Renal pelvis (tissue), 4 donors: ENCODE data around the gene CEP112. TPM values are rescaled to one million over a fixed set of nuclear protein-coding genes. Genes with fewer than 3 reads are reported as not detected.

Experiments used
- DNase-seq: peaks from one replicate; pipeline ENCODE4 v3.0.0-alpha.2; 2013
- polyA plus RNA-seq, 3 donors: library from polyadenylated mRNA; unstranded; fragments of 120-200 nt; gene quantifications; one replicate each; pipeline ENCODE4 v1.2.1, GENCODE V29; 2013; ENCODE audit not compliant: insufficient read length in 3 of 3

CEP112 gene
- polyA plus RNA-seq, 3 donors: 11.9 to 16.1 (median 13.9) TPM

DNA sequence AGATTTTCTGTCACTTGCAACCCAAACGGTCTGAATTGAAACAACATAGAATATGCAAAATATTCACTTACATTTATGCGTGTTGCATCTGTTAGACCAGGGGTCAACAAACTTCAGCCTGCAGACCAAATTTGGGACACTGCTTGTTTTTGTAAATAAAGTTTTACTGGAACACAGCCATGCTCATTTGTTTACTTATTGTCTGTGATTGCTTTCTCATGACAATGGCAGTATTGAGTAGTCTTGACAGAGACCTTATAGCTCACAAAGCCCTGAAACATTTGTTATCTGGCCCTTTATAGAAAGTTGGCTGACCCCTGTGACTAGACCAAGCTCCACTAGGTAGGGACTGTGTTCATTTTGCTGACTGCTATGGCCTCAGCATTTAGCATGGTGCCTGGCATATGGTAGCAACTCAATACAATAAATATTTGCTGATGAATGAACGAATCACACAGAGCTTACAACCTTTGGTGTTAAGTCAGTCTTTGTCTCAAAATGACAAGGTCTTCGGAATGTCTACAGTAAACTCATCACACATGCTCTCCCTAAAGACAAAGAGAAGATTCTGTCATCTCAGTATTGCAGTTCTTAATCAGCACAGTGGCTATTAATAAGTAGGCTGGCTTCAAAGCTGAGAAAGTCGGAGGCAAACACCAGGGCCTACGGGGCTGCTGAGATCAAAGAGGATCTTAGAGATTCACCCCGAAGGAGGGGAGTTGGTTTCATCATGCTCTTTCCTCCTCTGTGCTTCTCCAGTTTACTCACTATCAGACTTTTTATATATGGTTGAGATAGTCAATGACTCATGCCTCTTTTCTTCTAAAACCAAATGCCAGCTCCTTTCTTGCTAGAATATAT is 535.3 kb downstream of the CEP112 start:
- no peak for DNase-seq

DNA sequence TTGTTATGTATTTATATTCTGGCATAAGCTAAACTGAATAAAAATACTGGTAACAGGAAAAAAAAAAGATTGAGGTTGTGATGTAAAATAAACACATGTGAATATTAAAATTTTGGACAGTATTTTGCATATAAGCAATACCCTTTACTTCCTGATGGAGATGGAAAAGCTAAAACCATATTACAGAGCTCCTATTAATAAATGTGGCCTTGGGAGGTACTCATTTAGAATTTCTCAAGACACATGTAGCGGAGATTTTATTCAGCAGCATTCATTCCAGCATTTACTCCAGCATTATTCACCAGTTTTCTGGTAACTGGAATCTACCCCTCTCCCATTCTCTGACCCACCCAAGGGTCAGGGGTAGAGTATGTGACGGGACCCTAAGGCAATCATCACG is 536.2 kb downstream of the CEP112 start:
- no peak for DNase-seq

DNA sequence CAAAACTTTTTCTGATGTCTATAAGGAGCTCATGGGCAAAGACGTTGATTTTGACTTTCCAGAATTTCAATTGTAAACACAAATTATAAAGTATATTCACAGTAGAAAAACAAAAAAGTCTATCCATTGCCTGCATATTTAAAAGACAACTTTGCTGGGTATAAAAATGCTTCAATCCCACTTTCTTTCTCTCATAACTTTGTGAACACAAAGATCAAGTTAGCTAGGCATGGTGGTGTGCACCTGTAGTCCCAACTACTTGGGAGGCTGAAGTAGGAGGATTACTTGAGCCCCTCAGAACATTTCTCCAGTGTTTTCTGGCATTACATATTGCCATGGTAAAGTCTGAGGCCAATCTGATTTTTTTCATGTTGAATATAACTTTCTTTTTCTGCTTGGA is 547.4 kb downstream of the CEP112 start:
- DNase-seq: no peak

DNA sequence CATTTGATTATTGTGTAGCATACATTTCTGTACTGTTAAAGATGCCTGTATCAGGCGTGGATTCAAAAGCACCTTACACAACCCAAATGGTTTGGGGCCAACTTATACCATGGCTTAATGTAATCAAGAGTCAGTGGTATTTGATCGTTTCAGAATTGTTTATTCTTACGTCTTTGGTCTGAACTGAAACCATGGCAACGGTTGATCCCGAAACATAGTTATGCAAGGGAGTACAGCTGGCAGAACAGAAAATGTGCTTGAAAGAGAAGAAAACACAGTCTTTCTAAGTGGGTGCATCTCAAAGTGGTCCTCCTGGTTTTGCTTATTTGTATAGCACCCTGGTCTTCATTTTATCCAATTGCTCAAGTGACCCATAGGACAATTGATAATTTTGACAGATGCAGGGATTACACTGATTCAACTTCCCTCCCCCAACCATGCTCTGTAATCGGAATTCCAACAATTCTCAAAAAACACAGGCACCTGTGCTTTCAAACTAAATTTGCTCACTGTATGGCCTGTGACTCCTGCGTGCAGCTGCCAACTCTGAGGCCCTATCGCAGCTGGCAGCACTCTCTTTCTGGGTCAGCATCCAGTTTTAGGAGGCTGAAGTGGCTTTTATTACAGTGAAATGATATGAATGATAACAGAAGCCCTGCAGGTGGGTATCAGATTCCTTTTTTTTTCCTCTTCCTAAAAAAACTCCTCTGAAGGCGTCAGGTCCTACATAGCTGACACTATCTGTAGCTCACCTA is 553.5 kb downstream of the CEP112 start:
- peak; percentile 34 for DNase-seq

DNA sequence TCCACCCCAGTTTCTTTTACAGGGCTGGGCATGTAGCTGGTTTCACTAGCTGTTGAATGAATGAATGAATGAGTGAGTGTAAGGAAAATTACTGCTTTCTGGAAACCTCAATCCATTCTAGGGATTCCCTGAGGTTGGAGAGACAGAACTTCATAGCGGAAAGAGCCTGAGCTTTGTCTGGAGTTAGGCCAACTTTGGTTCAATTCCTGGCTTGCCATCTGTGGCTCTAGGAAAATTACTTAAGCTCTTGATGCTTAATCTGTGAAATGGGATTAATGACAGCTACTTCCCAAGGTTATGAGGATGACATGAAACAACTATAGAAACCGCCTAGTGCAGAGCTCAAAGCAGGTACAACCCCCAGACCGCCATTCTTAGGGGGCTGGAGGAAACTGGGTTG is 554.1 kb downstream of the CEP112 start:
- DNase-seq: no peak

DNA sequence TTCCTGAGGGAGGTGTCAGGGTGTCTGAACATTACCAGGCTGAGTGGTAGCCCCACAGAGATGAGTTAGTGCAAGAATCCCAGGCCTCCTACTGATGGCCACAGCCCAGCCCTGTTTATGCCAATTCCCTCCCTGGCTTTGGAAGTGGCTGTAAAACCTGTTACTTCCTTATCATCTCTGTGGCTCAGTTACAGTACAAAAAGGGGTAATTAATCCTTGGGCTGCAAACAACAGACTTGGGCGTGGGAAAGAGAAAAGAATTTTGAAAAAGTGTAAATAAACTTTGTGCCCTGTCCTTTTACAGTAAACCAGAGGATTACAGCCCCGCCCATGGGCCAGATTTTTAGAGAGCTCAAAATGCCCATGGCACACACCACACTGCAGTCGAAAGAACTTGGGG is 557.4 kb downstream of the CEP112 start:
- DNase-seq: no peak

DNA sequence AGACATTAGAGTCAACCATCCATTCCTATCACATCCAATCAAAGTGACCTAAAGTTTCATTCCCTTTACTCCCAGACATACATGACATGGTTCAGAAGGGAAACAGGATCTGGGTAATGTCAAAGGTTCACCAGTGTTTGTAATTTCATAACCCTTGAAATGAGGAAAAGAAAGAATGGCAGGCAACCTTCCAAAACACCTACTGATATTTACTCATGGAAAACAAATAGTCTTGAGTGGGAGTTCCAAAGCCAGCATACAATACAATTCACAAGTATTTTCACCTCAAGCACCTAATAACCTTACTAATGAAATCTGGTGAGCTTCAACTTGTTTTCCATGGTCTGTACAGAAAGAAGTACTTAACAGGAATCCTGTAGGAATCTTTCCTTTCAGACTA is 557.9 kb downstream of the CEP112 start:
- DNase-seq: no peak

DNA sequence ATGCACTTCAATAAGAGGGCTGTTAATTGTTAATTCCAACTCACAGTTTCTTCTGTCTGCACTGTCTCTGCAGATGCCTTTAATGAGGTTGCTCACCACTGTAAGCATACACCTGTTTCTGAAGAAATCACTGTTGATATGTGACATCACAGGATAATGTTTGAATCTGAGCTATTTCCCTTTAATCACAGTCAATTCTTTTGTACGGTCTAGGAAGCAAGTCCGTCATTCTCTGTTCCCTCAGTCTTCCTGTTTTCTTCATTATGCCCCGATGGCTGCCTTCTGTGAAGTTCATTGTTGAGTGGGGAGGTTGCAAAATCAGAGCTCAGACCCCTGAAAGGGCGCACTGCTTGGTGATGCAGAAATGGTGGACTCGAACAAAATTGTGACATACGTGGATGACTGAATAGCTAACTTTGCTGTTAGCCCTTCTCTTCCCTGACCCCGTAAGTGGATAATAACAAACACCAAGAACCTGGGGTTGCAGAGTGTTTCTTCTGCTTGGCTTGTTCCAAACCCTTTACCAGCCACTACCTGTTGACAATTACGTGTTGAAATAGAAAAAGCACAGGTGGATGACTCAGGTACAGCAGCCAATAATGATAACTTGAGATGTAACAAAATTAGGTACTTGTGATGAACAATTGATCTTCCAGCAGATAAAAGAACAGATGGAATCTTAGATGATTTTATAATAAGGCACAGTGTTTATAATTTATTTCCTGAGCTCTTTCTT is 558.6 kb downstream of the CEP112 start:
- no peak for DNase-seq

DNA sequence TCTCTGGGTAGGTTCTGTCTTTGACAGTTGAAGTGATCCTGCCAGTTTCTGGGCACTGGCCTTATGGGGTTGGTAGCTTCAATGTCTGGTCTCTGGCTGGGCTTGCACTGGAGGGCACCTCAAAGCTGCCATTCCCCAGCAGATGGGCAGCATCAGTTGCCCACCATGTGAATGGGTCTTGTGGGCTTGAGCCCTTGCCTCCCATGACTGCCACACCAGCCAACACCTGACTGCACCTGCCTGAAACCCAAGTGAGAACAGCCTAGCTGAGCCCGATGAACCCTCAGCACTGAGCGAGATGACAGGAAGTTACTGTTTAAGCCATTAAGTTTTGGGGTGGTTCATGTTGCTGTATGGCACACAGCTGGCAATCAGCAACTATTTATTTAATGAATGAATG is 561.4 kb downstream of the CEP112 start:
- DNase-seq: no peak

DNA sequence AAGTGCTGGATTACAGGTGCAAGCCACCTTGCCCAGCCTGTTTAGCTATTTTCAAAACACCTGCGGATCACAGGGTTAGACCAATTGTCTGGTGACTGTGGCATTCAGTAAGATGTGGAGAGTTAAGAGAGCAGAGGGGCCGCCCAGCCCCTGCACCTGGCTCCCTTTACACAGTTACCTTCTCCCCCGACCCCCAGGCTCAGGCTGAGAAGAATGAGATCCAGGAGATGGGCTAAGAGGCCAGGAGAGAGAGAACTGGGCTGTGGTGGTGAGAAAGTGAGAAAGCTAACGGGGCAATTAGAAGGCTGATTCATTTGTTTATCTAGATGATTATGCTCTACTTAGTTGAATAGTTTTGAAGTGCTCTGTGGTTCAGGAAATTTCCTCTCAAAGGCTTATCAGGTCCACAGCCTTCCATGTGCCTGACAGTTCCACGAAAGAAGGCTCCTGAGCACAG is 562.7 kb downstream of the CEP112 start:
- DNase-seq: no peak

DNA sequence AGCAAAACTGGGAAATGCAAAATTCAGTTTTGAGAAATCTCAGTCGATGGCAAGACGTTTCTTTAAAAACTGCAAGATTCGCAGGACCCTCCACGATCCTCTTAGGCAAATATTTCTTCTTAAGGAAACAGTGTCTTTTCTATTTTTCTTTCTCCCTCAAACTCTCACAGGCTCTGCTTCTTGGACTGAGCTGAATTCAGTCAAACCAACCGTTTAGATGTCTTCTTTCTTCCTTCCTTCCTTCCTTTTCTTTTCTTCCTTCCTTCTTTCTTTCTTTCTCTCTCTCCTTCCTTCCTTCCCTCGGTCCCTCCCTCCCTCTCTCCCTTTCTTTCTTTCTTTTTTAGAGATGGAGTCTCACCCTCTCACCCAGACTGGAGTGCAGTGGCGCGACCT is 563.3 kb downstream of the CEP112 start:
- no peak for DNase-seq

DNA sequence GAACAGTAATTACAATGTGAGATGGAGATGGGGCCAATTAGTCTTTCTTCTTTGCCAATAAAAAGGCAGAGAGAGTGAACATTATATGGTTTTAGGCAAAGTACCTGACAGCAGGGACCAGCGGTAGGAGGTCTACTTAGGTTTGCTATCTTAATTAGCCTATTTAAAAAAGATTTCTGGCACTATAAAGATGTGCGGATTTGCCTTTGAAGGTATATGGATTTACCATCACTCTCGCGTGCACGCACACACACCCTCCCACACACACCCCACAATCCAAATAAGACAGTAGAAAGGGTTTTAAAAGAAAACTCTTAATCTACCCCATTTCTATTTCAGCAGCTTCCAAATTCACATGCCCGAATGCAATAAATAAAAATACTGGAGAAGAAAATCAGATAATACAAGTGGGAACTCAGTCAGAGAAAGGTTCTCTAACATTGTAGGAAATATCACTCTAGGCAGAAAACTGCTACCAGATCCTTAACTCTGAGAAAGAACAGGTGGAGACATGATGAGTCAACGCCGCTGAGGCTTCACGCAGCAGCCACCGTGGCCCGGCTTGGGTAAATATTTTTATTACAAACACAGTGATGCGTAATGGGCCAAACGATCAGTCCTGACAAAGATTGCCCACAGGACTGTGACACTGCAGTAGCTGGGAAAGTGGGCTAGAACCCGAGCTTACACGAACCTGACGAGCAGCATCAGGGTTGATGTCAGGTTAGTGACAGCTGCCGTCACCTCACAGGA is 563.9 kb downstream of the CEP112 start:
- peak; percentile 57 for DNase-seq

DNA sequence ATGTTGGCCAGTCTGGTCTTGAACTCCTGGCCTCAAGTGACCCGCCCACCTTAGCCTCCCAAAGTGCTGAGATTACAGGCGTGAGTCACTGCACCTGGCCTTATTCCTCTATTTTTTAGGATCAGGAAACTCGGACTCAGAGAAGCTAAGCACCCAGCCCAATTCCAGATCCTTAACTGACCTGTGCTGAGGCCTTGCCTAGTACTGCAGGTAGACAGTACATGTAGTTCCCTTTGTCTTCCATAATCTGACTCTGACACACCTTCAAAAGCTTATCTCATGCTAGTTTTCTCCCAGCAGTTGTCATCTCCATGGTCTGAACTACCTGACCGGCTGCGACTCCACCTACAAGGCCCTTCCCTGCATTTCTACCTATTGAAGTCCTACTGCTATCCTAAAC is 564.8 kb downstream of the CEP112 start:
- DNase-seq: no peak

DNA sequence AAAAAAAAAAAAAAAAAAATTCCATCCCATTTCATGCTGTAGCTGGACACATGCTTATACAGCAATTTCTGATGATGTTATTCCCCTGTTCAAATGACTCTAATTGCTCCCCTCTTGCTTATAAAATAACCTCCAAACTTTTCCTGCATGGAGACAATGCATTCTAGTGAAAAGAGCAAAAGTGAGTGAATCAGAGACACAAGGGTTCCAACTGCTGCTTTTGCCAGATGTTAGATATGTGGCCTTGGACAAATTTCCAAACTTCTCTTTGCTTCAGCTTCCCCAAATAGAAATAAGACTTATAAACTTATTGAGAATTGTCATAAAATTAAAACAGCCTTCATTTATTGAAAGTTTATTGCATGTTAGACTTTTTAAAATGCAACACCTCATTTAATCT is 565.5 kb downstream of the CEP112 start:
- DNase-seq: no peak

DNA sequence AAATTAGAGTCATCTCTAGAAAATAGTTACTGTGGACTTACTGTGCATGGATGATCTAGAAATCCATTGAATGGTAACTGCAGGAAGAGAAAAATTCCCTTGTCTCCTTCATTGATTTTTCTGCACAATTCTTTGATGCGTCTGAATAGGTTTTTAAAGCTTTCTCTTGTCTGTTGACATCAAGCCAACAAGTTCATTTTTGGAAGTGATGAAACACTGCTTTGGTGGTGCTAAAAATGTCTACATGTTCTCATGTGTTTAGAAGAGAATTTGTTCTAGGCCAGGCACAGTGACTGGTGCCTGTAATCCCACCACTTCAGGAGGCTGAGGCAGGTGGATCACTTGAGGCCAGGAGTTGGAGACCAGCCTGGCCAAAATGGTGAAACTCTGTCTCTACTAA is 573.4 kb downstream of the CEP112 start:
- DNase-seq: no peak

DNA sequence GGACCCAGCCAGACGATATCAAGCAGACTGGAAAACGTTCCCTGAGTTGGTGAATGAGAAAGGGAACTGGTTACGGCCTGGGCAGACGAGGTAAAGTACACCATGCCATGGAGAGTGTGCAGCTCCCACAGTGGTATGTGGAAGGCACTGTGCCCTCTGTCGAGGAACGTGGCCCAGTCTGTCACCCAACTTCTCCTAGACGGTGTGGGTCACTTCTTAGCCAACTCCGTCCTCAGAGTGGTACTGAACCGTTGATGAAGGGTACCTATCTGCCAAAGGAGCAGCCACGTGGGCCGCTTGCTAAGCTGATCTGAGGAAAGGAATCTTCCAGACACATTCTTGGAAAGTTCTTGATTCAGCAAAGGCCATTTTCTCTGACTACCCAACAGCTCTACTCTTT is 574.4 kb downstream of the CEP112 start:
- no peak for DNase-seq

DNA sequence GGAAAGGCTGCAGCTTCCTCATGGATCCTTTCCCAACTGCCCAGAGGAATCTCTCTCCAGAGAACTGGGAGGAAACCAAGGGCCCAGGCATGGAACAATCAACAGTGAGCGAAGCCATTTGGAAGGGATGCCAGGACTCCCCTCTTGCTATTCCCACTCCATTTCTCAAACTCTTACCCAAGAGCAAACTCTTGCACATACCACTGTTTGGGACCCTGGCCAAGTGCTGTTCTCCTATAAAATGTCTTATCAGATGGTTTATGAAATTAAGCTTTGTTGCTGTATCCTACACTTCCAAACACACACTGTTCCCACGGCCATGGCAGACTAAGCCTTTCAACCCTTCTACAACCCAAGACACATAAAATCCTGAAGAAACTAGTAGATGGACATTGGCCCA is 582.2 kb downstream of the CEP112 start:
- DNase-seq: no peak

DNA sequence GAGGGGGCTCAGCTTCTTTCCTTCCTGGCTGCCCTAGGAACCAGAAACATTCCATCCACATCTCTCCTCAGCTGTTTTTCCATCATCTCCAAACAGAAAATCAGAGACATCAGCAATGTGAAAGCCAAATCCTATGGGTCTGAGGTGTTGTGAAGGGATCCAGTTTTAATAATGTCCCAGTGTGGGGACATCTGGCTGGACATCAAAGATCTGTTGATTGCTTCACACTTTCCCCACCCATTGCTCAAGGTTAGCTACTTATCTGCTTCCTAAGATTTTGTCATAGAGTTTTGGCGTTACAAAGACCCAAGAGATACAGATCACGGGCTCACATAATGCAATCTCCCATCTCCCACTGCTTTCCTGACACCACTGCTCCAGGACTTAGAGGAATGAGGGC is 582.6 kb downstream of the CEP112 start:
- no peak for DNase-seq

DNA sequence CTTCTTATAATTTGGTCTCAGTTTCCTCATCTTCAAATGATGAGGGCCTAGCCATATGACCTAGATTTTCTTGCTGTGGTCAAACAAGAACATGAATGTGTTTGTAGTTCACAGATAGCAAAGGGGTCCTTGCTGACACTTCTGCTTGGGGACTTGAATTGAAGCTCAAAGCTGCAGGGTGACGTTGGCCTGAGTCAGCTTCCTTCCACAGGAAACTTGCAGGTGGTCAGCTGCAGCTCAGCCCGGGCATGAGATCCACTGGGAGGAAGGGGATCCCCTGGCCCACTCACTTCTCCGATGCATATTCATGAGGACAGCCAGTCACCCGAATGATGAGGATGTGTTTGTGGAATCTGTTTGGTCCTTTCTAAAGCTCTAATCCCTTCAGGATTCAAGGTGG is 587.9 kb downstream of the CEP112 start:
- DNase-seq: no peak

DNA sequence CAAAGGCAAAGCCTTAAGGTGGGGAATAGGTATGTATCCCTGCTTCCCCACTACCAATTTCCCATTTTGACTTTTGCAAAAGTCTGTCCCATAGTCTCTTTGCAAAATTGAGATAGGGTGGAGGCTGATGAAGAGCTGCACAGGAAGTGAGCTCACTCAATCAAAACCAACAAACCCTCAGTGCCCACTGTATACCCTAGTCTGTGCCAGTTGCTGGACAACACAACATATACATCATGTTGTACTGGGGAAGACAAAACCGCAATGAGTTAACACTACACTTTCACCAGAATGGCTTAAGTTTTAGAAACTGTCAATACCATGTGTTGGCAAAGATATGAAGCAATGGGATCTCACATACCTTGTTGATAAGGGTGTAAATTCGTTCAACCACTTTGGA is 590.1 kb downstream of the CEP112 start:
- DNase-seq: no peak

DNA sequence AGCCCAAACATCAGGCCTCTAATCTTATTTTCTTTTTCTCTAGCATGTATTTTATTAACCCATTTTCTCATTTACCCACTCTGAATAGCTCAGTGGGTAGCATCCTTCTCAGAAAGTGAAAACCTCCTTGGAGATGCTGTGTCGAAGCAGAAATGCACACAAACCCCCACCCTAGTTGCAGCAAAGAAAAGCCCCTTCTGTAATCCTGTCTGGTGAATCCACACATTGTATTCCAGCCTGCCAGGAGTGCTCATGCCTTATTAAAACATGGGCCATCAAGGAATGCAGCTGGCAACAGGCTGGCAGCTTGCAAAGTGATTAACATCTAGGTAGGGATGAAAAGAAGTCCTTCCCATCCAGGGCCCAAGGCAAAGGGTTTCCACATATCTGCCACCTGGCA is 590.8 kb downstream of the CEP112 start:
- DNase-seq: no peak

DNA sequence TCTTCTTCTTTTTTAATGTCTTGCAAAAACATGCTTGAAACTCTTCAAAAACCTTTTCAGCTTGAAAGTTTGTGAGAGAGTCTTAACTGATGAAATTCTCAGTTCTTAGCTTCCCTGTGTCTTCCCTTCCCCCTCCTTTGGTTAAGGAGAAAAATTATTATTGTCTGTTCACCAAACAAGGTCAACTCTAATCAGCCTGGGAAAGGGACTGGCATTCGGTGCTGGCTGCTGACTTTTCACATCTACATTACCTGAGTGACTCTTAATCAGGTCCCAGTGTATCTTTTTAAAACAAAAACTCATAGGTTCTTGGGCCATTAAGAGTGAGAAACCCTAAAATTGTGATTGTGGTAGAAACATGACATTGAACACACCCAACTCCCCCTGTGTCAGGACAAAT is 591.4 kb downstream of the CEP112 start:
- DNase-seq: no peak
